ENCODE results near the gene THPO.

THPO gene

DNA sequence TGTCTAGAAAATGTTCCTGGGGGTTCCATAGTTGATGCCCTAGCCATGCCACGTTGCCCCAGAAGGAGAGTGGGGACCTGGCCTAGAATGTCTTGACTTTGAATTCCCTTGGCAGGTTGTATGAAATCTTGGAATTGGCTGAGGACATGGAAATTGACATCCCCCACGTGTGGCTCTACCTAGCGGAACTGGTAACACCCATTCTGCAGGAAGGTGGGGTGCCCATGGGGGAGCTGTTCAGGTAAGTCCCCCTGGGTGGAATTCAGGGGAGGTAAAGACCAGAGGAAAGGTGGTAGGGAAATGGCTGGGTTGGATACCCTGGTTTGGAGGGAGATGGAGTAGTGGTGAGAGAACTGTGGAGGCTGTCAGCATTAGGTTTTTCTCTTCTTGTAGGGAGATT is 49.5 kb downstream of the THPO start:
- no peak overlapping the region for H3K4me3 ChIP-seq (ENCODE audit: low read depth, low read length)
- no peak for TF ChIP-seq CTCF (IDR thresholded peaks at IDR 0.05; ENCODE audit: low read depth, low read length)

GRCh38 chr3:184327171-184327570 is 50.8 kb downstream of the THPO start:
- TF ChIP-seq CTCF (IDR thresholded peaks at IDR 0.05; ENCODE audit: low read depth, low read length): no peak
- no peak overlapping the region for H3K4me3 ChIP-seq (ENCODE audit: low read depth, low read length)

GRCh38 chr3:184325715-184326369 is 52.2 kb downstream of the THPO start:
- TF ChIP-seq CTCF (IDR thresholded peaks at IDR 0.05; ENCODE audit: low read depth, low read length): no peak
- no peak overlapping the region for H3K4me3 ChIP-seq (ENCODE audit: low read depth, low read length)

- no peak overlapping the region for H3K4me3 ChIP-seq (ENCODE audit: low read depth, low read length)
These were observed 52.7 kb downstream of the THPO start for GRCh38 chr3:184325269-184325668.

DNA sequence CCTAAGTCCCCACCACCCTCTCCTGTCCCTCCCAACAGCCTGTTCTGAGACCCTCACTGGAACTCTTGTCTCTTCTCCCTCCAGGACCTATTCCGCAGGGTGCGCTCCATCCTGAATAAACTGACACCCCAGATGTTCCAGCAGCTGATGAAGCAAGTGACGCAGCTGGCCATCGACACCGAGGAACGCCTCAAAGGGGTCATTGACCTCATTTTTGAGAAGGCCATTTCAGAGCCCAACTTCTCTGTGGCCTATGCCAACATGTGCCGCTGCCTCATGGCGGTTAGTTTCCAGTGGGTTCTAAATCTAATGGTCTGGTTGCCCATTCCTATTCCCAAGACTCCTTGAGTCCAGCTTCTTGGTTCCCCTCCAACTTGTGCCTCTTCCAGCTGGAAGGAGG is 54.3 kb downstream of the THPO start:
- TF ChIP-seq CTCF (IDR thresholded peaks at IDR 0.05; ENCODE audit: low read depth, low read length): no peak
- no peak overlapping the region for H3K4me3 ChIP-seq (ENCODE audit: low read depth, low read length)

More at GRCh38 chr3:184325269-184325668, 52.7 kb downstream of the THPO start:
- no peak for TF ChIP-seq CTCF (IDR thresholded peaks at IDR 0.05; ENCODE audit: low read depth, low read length)

- TF ChIP-seq CTCF (IDR thresholded peaks at IDR 0.05; ENCODE audit: low read depth, low read length): no peak
- H3K4me3 ChIP-seq (ENCODE audit: low read depth, low read length): no peak overlapping the region
These were observed 55.1 kb downstream of the THPO start for GRCh38 chr3:184322731-184323487.
